HG03039 (cell line): ENCODE measurements around the gene SSRP1.

Experiments
- ATAC-seq: cut with Tn5 transposase; IDR thresholded peaks from one replicate; pipeline ENCODE4 v1.9.1; 2021; ENCODE audit warnings: mild to moderate bottlenecking, moderate library complexity; ENCODE audit not compliant: unreplicated experiment

The SSRP1 gene

GRCh38 chr11:57359896-57360690 is 24.4 kb upstream of the SSRP1 start:
- no peak for ATAC-seq

DNA sequence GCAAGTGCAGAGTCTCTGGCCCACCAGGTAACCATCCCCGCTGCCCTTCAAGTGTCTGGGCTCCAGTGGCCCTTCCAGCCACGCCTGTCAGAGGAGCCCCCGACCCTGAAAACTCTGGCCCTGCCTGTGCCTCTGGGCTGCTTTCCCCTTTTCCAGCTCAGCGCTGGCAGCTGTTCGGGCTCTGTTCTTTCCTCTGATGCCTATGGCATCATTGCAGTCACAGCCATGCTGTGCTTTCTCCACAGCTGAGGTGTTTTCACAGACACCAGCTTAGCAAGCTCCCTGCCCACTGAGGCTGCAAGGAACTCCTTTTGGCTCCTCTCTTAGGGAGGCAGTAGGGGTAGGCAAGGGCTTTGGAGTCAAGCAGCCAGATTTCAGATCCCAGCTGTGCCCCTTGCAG is 23.7 kb upstream of the SSRP1 start:
- no peak for ATAC-seq

DNA sequence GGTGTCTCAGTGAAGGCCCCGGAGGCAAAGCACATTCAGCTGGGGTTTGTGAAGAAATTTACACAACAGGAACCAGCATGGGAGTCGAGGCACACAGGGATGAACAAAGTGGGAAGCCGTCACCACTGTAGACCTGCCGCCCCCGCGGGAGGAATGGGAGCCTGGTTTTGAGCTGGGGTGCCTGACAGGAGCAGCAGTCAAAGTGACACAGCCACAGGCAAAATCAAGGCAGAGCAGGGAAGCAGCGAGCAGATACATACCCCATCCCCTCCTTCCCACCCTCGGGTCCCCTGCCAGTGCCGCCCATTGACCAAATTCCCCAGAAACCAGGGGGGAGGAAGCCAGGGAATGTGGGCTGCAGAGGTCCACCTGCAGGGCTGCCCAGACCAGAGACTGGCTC is 23.3 kb upstream of the SSRP1 start:
- ATAC-seq, result no peak

DNA sequence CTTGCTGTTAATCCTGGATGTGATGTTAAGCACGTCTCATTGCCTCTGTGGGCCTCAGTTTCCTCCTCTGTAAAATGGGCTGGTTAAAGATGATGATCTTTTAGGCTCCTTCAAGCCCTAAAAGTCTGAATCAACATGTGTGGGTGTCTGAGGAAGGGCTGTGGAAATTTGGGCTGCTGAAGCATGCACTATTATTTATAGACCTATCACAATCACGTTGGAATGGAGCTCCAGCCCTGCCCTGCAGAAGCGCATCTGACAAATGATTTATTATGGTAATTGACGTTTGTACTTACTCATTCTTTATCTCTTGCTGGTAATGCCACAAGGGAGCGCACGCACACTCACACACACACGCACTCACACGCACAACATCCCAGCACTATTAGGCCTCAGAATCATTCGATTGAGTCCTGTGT is 22.9 kb upstream of the SSRP1 start:
- no peak for ATAC-seq

GRCh38 chr11:57357856-57358255 is 22.2 kb upstream of the SSRP1 start:
- ATAC-seq, result no peak

DNA sequence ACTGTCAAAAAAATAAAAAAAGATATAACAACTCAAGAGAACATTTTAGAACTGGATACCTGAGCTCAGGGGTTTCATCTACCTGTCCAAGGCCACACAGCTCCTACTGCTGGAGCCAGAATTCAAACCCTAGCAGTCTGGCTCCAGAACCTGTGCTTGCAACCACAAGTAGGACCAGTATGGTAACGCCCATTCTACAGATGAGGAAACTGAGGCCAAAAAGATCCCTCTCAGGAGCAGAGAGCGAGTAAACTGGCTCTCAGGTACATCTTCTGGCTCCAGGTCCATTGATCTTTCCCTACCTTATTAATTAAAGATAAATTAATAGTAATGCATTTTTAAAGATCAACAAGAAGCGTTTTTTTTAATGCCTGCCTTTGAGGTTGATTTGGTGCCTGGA is 21.6 kb upstream of the SSRP1 start:
- ATAC-seq, result no peak

DNA sequence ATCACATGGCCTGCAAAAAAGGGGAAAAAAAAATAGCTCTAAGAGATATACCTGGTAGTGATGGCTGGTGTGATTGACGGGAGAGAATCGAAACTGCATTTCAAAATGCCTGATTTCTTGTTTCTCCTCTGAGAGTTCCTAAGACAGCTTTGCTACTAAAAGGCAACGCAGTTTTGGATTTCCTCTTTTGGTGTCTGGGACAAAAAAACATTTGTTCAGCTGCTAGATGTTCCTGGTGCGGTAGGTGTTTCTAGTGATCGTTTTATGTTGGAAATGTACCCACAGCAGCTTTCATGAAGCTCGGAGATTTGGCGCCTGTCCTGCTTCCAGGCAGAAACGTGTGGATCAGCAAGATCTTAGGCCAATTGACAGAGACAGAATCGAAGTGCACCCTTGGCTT is 20.6 kb upstream of the SSRP1 start:
- ATAC-seq, result no peak

DNA sequence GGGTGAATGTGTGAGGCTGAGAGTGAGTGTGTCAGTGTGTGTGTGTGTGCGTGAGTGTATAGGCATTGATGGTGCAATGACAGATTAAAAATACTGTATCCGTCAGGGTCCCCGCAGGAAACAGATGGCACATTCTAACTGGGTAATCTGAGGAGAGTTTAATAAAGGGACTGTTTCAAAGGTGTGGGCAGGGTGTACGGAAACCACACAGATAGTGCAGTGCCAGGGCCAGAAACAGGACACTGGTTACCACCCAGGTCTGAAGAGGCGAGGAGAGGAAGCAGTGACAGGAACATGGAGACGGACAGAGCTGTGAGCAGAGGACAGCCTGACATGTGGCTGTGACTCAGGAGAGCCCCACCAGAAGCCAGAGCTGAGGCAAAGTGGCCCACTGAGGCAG is 19.0 kb upstream of the SSRP1 start:
- ATAC-seq, result no peak

DNA sequence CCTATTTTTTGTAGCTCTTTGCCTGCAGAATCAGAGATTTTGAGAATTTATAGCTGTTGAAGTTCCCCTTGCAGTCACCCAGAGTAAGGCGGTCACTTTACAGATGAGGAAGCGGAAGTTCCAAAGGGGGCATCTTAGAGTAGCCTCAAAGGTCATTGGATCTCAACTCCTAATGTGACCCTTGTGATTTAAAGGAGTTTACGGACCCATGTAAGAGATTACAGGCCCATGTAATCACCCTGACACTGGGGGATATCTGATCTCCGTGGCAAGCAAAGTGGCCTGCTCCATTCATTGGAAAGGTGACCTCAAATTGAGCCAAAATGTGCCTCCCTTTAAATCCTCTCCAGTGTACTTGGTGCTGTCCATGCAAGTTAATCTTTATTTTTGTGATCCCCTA is 18.2 kb upstream of the SSRP1 start:
- ATAC-seq, result no peak

DNA sequence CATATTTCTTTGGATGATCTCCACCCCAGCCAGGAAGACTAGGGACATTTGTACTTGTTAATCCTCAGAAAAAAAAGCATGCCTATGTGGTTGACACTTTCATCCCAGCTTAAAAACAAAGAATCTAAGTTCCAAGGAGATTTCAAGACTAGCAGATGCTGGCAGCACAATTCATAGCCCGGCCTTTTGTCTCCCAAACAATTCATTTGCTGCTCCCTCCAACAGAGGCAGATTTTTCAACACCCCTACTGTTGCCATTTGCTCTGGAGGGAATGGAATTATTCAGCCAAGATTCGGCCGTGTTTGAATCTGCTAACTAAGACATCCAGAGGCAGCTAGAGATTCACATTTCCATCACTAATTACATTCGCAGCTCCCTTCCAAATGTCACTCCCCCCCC is 17.8 kb upstream of the SSRP1 start:
- no peak for ATAC-seq

GRCh38 chr11:57353036-57353435 is 17.3 kb upstream of the SSRP1 start:
- no peak for ATAC-seq

DNA sequence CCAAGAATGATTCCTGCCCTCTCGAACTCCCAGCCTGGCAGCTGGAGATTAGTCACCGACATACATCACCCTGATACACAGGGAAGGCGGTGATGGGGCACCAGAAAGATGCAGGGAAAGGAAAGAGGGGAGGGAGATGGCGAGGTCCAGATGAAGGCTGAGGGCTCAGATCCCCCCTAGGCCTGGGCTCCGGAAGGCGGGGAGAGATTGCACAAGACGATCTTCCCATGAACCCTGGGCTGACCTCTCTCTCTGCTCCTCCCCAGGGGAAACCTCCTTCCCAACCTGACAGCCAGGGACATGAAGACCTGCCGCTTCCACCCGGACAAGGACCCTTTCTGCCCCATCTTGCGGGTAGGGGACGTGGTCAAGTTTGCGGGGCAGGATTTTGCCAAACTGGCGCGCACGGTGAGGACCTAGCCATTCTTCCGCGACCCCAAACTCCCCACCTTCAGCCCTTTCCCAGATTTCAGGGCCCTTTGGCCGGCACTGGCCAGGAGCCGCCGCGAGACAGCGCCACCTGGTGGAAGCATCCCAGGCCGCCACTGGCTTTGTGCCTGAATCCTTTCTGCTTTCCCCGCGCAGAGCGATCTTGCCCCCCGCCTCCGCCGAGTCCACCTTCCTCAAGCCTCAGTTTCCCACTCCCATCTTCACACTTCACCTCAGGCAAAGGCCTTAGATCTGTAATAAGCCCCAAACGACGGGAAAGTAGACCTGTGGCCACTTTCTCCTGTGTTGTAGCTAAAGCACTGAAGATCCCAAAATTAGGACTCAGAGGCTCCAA is 14.0 kb upstream of the SSRP1 start:
- no peak for ATAC-seq

- ATAC-seq, result no peak
Measured at GRCh38 chr11:57348636-57349313, 13.1 kb upstream of the SSRP1 start.

- ATAC-seq, result no peak
Measured at GRCh38 chr11:57348052-57348451, 12.4 kb upstream of the SSRP1 start.

DNA sequence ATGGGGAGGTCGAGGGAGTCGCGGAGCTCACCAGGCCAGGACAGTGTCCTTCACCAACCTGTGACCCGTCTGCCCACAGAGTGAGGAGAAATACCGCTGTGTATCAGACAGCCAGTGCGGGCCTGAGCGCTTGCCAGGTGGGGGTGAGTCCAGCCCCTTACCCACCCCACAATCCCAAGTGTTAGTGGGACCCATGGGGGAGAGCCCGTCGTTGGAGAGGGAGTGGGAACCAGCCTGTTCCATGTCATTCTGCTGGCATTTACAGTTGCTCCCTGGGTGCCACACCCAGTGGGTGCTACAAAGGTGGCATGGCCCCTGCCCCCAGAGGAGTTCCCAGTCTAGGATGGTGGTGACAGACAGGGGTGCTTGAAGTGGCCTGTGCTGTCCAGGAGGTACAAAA is 11.6 kb upstream of the SSRP1 start:
- ATAC-seq, result no peak

DNA sequence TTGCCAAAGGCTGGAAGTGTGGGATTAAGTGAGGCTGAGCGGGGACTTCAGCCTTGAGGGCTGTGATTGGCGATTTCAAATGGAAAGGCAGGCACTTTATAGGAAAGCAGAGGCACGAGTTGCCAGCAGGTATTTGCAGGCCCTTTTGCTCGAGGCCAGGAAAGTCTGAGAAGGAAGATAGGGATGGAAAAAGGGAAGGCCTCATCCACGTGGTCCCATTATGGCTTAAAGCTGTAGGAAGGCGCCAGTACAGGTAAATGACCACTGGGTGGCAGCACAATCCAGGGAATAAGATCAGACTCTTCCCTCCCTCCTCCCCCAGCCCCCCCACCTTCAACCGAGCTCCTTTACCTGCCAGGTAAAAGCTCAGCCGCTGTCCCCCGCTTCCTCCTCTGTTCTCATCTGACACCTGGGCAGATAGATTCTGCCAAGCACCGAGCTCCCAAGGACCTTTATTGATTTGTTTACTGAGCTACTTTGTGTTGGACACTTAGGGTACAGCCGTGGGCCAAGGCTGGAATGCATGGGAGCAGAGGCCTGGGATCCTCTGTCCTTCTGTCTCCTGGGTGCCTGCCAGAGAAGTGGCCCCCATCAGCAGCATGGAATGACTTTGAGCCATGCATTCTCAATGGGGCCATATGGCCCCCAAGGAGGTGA is 10.0 kb upstream of the SSRP1 start:
- ATAC-seq, result peak; percentile 65

DNA sequence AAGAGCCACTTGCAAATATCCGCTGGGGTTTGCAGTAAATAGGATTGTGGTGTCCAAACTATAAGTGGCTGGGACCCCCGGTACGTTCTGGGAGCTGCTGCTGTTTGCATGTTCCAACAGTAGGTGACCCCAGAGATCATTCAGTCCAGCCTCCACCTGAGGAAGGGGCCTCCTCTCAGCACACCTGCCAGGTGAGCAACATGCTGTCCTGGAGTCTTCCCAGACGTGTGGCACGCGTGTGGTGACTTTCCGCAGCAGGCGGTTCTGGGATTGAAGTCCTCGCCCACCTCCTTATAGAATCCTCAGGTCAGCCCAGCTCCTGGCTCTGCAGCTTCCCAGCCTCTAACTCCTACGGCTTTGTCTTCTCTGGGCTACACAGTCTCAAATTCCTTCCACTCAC is 9.1 kb upstream of the SSRP1 start:
- ATAC-seq, result no peak

- no peak for ATAC-seq
Measured at GRCh38 chr11:57343825-57344224, 8.1 kb upstream of the SSRP1 start.

DNA sequence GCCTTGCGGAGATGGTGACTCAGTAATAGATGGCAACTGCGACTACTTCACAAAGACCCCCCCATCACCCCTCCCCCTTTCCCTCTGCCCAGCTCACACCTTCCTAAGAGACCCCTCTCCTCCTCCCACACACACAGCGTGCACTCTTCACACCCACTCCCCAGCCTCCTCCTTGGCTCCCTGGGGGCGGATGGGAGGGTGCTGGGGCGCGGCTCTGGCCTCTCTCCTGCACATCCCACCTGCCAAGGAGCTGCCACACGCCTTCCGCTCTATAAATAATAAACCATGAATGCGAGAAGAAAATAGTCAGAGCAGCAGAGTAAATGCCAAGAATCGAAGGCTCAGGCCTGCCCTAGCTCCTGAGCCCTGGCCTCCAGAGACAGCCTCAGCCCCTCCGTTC is 7.0 kb upstream of the SSRP1 start:
- ATAC-seq, result no peak

- ATAC-seq, result no peak
Measured at GRCh38 chr11:57341250-57341808, 5.6 kb upstream of the SSRP1 start.

DNA sequence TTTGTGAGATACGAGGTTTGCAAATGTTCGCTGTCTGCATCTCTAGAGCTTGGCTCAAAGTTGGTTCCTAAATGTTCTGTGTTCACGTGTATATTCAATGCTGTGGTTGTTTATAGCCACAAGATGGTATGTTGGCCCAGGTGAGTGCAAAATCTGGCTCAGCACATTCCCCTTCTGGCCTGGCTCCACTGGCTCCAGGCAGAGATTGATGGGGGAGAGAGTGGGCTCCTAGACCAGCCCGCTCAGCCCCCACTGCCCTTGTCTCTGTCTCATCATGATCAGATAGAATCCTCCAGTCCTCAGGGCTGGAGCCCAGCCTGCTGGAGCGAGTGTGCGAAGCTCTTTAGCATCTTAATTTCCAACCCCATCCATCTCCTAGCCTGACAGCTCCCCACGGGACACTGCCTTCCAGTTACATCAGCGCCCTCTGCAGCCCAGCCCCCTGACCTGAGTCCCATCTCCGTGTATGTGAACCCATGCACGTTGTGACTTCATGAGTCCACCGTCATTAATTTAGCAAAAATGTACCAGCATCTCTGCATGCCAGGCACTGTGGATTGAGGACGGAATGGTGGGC is 4.4 kb upstream of the SSRP1 start:
- no peak for ATAC-seq
